ENCODE measurements around the gene PIPOX. TPM values are rescaled to one million over a fixed set of nuclear protein-coding genes. Genes with fewer than 3 reads are reported as not detected.

Gene PIPOX
- total and polyA plus RNA-seq, 2 donors (not counting 3 experiments of a cell fraction or from before 2014, with no cell fraction given): 0.62 to 2.5 TPM

DNA sequence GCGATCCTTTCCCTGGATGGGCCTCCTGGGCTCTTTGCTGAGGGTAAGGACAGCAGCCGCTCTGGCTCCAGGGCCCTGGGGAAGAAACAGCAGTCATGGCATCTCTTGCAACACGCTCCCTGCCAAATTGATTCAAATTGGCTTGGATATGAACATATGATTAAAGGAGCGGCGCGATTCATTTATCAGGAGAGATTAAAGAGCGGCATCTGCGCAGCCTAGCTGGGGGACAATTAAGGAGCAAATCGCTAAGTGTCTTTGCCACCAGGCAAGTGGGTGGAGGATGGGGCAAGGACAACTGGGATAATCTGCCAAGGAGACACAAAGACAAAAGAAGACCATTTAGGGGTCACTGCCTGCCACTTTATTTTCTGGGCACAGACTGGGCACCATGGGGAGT lies 27.8 kb downstream of the PIPOX start:
- TF ChIP-seq FOS (IDR thresholded peaks at IDR 0.05; ENCODE audit: borderline replicate concordance, insufficient read depth, low read length) (no peak), JUN (IDR thresholded peaks at IDR 0.05; ENCODE audit: borderline replicate concordance, insufficient read depth, insufficient read length, low read depth) (no peak), MYC (IDR thresholded peaks at IDR 0.05; ENCODE audit: low read depth, low read length) (no peak)
- TF ChIP-seq, protein P1, sequence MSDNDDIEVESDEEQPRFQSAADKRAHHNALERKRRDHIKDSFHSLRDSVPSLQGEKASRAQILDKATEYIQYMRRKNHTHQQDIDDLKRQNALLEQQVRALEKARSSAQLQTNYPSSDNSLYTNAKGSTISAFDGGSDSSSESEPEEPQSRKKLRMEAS (IDR thresholded peaks at IDR 0.05; ENCODE audit: insufficient read depth, insufficient read length): no peak
- TF ChIP-seq, protein P2, sequence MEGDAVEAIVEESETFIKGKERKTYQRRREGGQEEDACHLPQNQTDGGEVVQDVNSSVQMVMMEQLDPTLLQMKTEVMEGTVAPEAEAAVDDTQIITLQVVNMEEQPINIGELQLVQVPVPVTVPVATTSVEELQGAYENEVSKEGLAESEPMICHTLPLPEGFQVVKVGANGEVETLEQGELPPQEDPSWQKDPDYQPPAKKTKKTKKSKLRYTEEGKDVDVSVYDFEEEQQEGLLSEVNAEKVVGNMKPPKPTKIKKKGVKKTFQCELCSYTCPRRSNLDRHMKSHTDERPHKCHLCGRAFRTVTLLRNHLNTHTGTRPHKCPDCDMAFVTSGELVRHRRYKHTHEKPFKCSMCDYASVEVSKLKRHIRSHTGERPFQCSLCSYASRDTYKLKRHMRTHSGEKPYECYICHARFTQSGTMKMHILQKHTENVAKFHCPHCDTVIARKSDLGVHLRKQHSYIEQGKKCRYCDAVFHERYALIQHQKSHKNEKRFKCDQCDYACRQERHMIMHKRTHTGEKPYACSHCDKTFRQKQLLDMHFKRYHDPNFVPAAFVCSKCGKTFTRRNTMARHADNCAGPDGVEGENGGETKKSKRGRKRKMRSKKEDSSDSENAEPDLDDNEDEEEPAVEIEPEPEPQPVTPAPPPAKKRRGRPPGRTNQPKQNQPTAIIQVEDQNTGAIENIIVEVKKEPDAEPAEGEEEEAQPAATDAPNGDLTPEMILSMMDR (IDR thresholded peaks at IDR 0.05; ENCODE audit: extremely low read depth in 1 of 2, insufficient read depth in 1 of 2, low read depth in 1 of 2, low read length in 2 of 2): no peak
- DNase-seq (ENCODE audit: low read depth, low spot score): no peak
- ChIA-PET POLR2A (no interaction called here), CTCF (interaction anchor here (2.7 kb wide), 1 partner anchor 46 kb away, joined by 10 read pairs; no protein-coding TSS in a partner anchor)
- Histone ChIP-seq H3K9me3 (replicated peaks; ENCODE audit: control insufficient read depth, insufficient read depth, low read length) (no peaks in the 10 kb centered on the region), H4K20me1 (replicated peaks; ENCODE audit: control insufficient read depth, extremely low read depth, insufficient read depth, low read length) (no peaks in the 10 kb centered on the region), H3K4me2 (ENCODE audit: insufficient read depth, low read length) (no peak overlapping the region), H3K36me3 (ENCODE audit: control insufficient read depth in 2 of 2, extremely low read depth in 1 of 2, insufficient read depth in 2 of 2, low read length in 2 of 2) (no peaks in the 10 kb centered on the region), H3K27ac (ENCODE audit: insufficient read depth, low read depth, low read length) (no peak overlapping the region), H3K4me1 (ENCODE audit: control insufficient read depth, extremely low read depth, insufficient read depth, low read length) (no peaks in the 10 kb centered on the region), H2AFZ (ENCODE audit: low read depth, low read length) (no peak overlapping the region), H3K9ac (replicated peaks; ENCODE audit: extremely low read depth, insufficient read depth, low read length) (no peak overlapping the region), H3K9me1 (replicated peaks; ENCODE audit: control insufficient read depth, extremely low read depth, insufficient read depth, low read length) (no peaks in the 10 kb centered on the region), H3K27me3 (ENCODE audit: control insufficient read depth in 2 of 2, insufficient read depth in 2 of 2, low read length in 2 of 2) (peaks cover 4 to 8% of the 10 kb centered on the region in 2 experiments), H3K79me2 (ENCODE audit: control insufficient read depth, insufficient read depth, low read length) (no peaks in the 10 kb centered on the region), H3K4me3 (replicated peaks in 1 of 3; ENCODE audit: insufficient read depth in 1 of 3, low read depth in 1 of 3, low read length in 3 of 3) (no peak overlapping the region)
- FAIRE-seq: no peak
- intact Hi-C loops (cut with micrococcal nuclease) (no loop called here), dilution Hi-C loops (cut with MboI; ENCODE audit: extremely low pct_ligation_motif_present, low sequenced_read_pairs) (no loop called here)
- BruUV-seq (replicated peaks): no TSS peak

DNA sequence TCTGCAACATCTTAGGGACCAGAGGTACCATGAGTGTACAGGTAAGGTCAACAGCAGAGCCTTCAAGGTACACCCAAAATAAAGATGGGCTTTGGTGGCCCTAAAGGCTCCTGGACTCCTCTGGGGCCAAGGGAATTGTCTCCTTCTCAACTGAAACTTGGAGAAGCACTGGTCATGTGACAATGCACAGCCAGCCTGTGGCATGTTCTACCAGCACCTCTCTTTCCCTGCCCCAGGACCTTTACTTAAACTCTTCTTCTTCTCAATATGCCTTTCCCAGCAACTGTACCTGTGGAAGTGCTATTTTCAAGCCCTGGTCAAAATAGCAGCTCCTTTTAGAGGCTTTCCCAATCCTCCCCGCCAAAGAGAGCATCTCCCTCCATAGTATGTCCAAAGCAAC lies 28.4 kb downstream of the PIPOX start:
- intact Hi-C loops (cut with micrococcal nuclease): no loop called here
- H3K4me3 ChIP-seq (replicated peaks in 1 of 3; ENCODE audit: insufficient read depth in 1 of 3, low read depth in 1 of 3, low read length in 3 of 3): no peak overlapping the region
- no peaks in the 10 kb centered on the region for H3K79me2 ChIP-seq (ENCODE audit: control insufficient read depth, insufficient read depth, low read length)
- TF ChIP-seq MYC (IDR thresholded peaks at IDR 0.05; ENCODE audit: low read depth, low read length): no peak
- no peak for TF ChIP-seq JUN (IDR thresholded peaks at IDR 0.05; ENCODE audit: borderline replicate concordance, insufficient read depth, insufficient read length, low read depth)
- no peak for TF ChIP-seq EZH2 (IDR thresholded peaks at IDR 0.05; ENCODE audit: borderline replicate concordance, low read depth, low read length, severe bottlenecking)
- no peak for TF ChIP-seq POLR2A (IDR thresholded peaks at IDR 0.05; ENCODE audit: low read depth, low read length)
- TF ChIP-seq POLR2AphosphoS5 (IDR thresholded peaks at IDR 0.05; ENCODE audit: insufficient read depth, low read depth, low read length): no peak
- TF ChIP-seq FOS (IDR thresholded peaks at IDR 0.05; ENCODE audit: borderline replicate concordance, insufficient read depth, low read length): no peak
- no peak for TF ChIP-seq GATA2 (IDR thresholded peaks at IDR 0.05; ENCODE audit: insufficient read depth, insufficient read length, low read depth, low read length)
- TF ChIP-seq, protein P1 (IDR thresholded peaks at IDR 0.05; ENCODE audit: insufficient read depth, insufficient read length): no peak
- TF ChIP-seq, protein P2 (IDR thresholded peaks at IDR 0.05; ENCODE audit: extremely low read depth in 1 of 2, insufficient read depth in 1 of 2, low read depth in 1 of 2, low read length in 2 of 2): no peak
- FAIRE-seq (no peak), DNase-seq (ENCODE audit: low read depth, low spot score) (no peak)
- no peaks in the 10 kb centered on the region for H3K4me1 ChIP-seq (ENCODE audit: control insufficient read depth, extremely low read depth, insufficient read depth, low read length)
- POLR2A ChIA-PET: no interaction called here
- dilution Hi-C loops (cut with MboI; ENCODE audit: extremely low pct_ligation_motif_present, low sequenced_read_pairs): no loop called here
- no peaks in the 10 kb centered on the region for H3K9me3 ChIP-seq (replicated peaks; ENCODE audit: control insufficient read depth, insufficient read depth, low read length)
- no peak overlapping the region for H2AFZ ChIP-seq (ENCODE audit: low read depth, low read length)
- CTCF ChIA-PET: interaction anchor here (0.6 to 2.7 kb wide), 3 partner anchors 14 to 56 kb away, joined by 3 to 10 read pairs (median 4); no protein-coding TSS in a partner anchor
- no peak overlapping the region for H3K27ac ChIP-seq (ENCODE audit: insufficient read depth, low read depth, low read length)
- no peaks in the 10 kb centered on the region for H3K9me1 ChIP-seq (replicated peaks; ENCODE audit: control insufficient read depth, extremely low read depth, insufficient read depth, low read length)
- H3K9ac ChIP-seq (replicated peaks; ENCODE audit: extremely low read depth, insufficient read depth, low read length): no peak overlapping the region
- no peak overlapping the region for H3K4me2 ChIP-seq (ENCODE audit: insufficient read depth, low read length)
- H4K20me1 ChIP-seq (replicated peaks; ENCODE audit: control insufficient read depth, extremely low read depth, insufficient read depth, low read length): no peaks in the 10 kb centered on the region
- no TSS peak for BruUV-seq (replicated peaks)
- peaks cover 4 to 8% of the 10 kb centered on the region in 2 experiments for H3K27me3 ChIP-seq (ENCODE audit: control insufficient read depth in 2 of 2, insufficient read depth in 2 of 2, low read length in 2 of 2)
- no peaks in the 10 kb centered on the region for H3K36me3 ChIP-seq (ENCODE audit: control insufficient read depth in 2 of 2, extremely low read depth in 1 of 2, insufficient read depth in 2 of 2, low read length in 2 of 2)
